ENCODE results near the gene SLC16A1.

- TF ChIP-seq, protein P1, sequence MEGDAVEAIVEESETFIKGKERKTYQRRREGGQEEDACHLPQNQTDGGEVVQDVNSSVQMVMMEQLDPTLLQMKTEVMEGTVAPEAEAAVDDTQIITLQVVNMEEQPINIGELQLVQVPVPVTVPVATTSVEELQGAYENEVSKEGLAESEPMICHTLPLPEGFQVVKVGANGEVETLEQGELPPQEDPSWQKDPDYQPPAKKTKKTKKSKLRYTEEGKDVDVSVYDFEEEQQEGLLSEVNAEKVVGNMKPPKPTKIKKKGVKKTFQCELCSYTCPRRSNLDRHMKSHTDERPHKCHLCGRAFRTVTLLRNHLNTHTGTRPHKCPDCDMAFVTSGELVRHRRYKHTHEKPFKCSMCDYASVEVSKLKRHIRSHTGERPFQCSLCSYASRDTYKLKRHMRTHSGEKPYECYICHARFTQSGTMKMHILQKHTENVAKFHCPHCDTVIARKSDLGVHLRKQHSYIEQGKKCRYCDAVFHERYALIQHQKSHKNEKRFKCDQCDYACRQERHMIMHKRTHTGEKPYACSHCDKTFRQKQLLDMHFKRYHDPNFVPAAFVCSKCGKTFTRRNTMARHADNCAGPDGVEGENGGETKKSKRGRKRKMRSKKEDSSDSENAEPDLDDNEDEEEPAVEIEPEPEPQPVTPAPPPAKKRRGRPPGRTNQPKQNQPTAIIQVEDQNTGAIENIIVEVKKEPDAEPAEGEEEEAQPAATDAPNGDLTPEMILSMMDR (IDR thresholded peaks at IDR 0.05) = no peak
- TF ChIP-seq POLR2A (IDR thresholded peaks at IDR 0.05) = no peak
Measured at GRCh38 chr1:112991402-112992120, 35.6 kb upstream of the SLC16A1 start.

All from thyroid gland (tissue), 4 donors.